Measurements from ENCODE around the gene DSCAM. TPM values are rescaled to one million over a fixed set of nuclear protein-coding genes. Genes with fewer than 3 reads are reported as not detected.

Gene DSCAM
- total and polyA plus RNA-seq, 10 of the 15 experiments (the other 5 are each of a cell fraction or from before 2014, with no cell fraction given): not detected

DNA sequence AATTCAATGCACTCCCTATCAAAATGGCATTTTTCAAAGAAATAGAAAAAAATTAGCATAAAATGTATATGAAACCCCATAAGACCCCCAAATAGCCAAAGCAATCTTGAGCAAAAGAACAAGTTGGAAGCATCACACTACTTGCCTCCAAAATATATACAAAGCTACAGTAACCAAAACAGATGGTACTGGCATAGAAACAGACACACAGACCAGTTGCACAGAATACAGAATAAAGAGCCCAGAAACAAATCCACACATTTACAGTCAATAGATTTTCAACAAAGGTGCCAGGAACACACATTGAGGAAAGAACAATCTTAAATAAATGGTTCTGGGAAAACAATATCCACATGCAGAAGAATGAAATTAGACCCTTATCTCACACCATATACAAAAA, 350.8 kb downstream of the DSCAM start:
- H2AFZ ChIP-seq (ENCODE audit: control insufficient read depth, low read depth, low read length): no peak overlapping the region
- H3K9ac ChIP-seq (ENCODE audit: control insufficient read depth, insufficient read depth, low read length): no peak overlapping the region
- ChIA-PET RAD21 (ENCODE audit: unreplicated experiment) (no interaction called here), SMC1A (ENCODE audit: uncharacterized antibody, unreplicated experiment) (no interaction called here), CTCF (no interaction called here), POLR2A (no interaction called here)
- no TSS peak for BruUV-seq (replicated peaks)
- H3K4me2 ChIP-seq (ENCODE audit: control insufficient read depth, insufficient read depth): no peak overlapping the region
- H3K27me3 ChIP-seq (replicated peaks in 1 of 2; ENCODE audit: control insufficient read depth in 2 of 2, insufficient read depth in 2 of 2, low read length in 1 of 2): no peaks in the 10 kb centered on the region
- H3K27ac ChIP-seq (ENCODE audit: control insufficient read depth, insufficient read depth): no peak overlapping the region
- intact Hi-C loops (cut with micrococcal nuclease; ENCODE audit: unreplicated experiment): no loop called here
- H3K79me2 ChIP-seq (ENCODE audit: control insufficient read depth, insufficient read depth, low read length): no peaks in the 10 kb centered on the region
- H3K9me3 ChIP-seq (replicated peaks; ENCODE audit: control insufficient read depth, insufficient read depth, low read length): no peaks in the 10 kb centered on the region
- in situ Hi-C loops (cut with MboI): no loop called here
- no peak for TF ChIP-seq TCF3 (IDR thresholded peaks at IDR 0.05; ENCODE audit: borderline replicate concordance, insufficient read depth, low read depth, low read length)
- no peak for TF ChIP-seq STAT3 (IDR thresholded peaks at IDR 0.05; ENCODE audit: low read depth, low read length)
- ATAC-seq: no peak
- no peaks in the 10 kb centered on the region for H4K20me1 ChIP-seq (ENCODE audit: control insufficient read depth, insufficient read depth)
- DNase-seq (ENCODE audit: low read depth, low spot score): no peak
- H3K4me3 ChIP-seq: no peak overlapping the region
- H3K4me1 ChIP-seq (ENCODE audit: control insufficient read depth, insufficient read depth, low read length): no peaks in the 10 kb centered on the region
- no peaks in the 10 kb centered on the region for H3K36me3 ChIP-seq (ENCODE audit: control insufficient read depth in 2 of 2, insufficient read depth in 2 of 2, low read length in 1 of 2)
- no peak for FAIRE-seq

DNA sequence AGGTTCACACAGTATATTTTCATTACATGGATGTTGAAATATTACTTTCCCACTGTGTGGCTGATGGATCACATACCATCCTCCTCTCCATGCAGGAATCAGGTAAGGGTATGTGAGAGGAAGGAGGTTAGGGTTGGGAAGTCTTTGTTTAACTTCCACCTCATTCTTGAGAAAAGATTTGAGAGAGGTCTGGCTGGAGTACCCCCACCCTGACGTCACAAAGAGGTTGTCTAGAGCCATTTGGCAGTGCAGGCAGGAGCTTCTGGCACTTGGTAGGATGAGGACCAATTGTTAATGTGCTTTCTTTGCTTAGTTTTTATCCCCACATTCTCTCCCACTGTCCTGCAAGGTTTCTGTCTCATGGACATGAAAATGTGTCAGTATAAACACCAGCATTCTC, 356.6 kb downstream of the DSCAM start:
- Histone ChIP-seq H3K4me1 (ENCODE audit: control insufficient read depth, insufficient read depth, low read length) (no peaks in the 10 kb centered on the region), H4K20me1 (ENCODE audit: control insufficient read depth, insufficient read depth) (no peaks in the 10 kb centered on the region), H2AFZ (ENCODE audit: control insufficient read depth, low read depth, low read length) (no peak overlapping the region), H3K27me3 (replicated peaks in 1 of 2; ENCODE audit: control insufficient read depth in 2 of 2, insufficient read depth in 2 of 2, low read length in 1 of 2) (no peaks in the 10 kb centered on the region), H3K27ac (ENCODE audit: control insufficient read depth, insufficient read depth) (no peak overlapping the region), H3K4me2 (ENCODE audit: control insufficient read depth, insufficient read depth) (no peak overlapping the region), H3K4me3 (no peak overlapping the region), H3K36me3 (ENCODE audit: control insufficient read depth in 2 of 2, insufficient read depth in 2 of 2, low read length in 1 of 2) (no peaks in the 10 kb centered on the region), H3K79me2 (ENCODE audit: control insufficient read depth, insufficient read depth, low read length) (no peaks in the 10 kb centered on the region), H3K9me3 (replicated peaks; ENCODE audit: control insufficient read depth, insufficient read depth, low read length) (no peaks in the 10 kb centered on the region; the same call in 2 of the 3 replicates), H3K9ac (ENCODE audit: control insufficient read depth, insufficient read depth, low read length) (no peak overlapping the region)
- in situ Hi-C loops (cut with MboI) (no loop called here), intact Hi-C loops (cut with micrococcal nuclease; ENCODE audit: unreplicated experiment) (no loop called here)
- ChIA-PET POLR2A (no interaction called here), SMC1A (ENCODE audit: uncharacterized antibody, unreplicated experiment) (no interaction called here), CTCF (no interaction called here), RAD21 (ENCODE audit: unreplicated experiment) (no interaction called here)
- DNase-seq (ENCODE audit: low read depth, low spot score) (no peak), ATAC-seq (no peak), FAIRE-seq (no peak)
- BruUV-seq (replicated peaks): no TSS peak
- WGBS (ENCODE audit: insufficient coverage, insufficient replicate concordance, low lambda C conversion rate, missing lambda C conversion rate): 0% methylated on average over 1 of the region's 1 CpG
- no peak for TF ChIP-seq POLR2AphosphoS5 (IDR thresholded peaks at IDR 0.05; ENCODE audit: low read length)
- TF ChIP-seq, protein P1, sequence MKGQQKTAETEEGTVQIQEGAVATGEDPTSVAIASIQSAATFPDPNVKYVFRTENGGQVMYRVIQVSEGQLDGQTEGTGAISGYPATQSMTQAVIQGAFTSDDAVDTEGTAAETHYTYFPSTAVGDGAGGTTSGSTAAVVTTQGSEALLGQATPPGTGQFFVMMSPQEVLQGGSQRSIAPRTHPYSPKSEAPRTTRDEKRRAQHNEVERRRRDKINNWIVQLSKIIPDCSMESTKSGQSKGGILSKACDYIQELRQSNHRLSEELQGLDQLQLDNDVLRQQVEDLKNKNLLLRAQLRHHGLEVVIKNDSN (IDR thresholded peaks at IDR 0.05; ENCODE audit: borderline replicate concordance, extremely low read length, insufficient read depth, low read depth, low read length): no peak
- no peak for TF ChIP-seq ATF7 (IDR thresholded peaks at IDR 0.05; ENCODE audit: low read depth)
- no peak for TF ChIP-seq IKZF1 (conservative IDR thresholded peaks at IDR 0.05)
- no peak for TF ChIP-seq TCF7 (IDR thresholded peaks at IDR 0.05; ENCODE audit: borderline replicate concordance)
- TF ChIP-seq, protein P2, sequence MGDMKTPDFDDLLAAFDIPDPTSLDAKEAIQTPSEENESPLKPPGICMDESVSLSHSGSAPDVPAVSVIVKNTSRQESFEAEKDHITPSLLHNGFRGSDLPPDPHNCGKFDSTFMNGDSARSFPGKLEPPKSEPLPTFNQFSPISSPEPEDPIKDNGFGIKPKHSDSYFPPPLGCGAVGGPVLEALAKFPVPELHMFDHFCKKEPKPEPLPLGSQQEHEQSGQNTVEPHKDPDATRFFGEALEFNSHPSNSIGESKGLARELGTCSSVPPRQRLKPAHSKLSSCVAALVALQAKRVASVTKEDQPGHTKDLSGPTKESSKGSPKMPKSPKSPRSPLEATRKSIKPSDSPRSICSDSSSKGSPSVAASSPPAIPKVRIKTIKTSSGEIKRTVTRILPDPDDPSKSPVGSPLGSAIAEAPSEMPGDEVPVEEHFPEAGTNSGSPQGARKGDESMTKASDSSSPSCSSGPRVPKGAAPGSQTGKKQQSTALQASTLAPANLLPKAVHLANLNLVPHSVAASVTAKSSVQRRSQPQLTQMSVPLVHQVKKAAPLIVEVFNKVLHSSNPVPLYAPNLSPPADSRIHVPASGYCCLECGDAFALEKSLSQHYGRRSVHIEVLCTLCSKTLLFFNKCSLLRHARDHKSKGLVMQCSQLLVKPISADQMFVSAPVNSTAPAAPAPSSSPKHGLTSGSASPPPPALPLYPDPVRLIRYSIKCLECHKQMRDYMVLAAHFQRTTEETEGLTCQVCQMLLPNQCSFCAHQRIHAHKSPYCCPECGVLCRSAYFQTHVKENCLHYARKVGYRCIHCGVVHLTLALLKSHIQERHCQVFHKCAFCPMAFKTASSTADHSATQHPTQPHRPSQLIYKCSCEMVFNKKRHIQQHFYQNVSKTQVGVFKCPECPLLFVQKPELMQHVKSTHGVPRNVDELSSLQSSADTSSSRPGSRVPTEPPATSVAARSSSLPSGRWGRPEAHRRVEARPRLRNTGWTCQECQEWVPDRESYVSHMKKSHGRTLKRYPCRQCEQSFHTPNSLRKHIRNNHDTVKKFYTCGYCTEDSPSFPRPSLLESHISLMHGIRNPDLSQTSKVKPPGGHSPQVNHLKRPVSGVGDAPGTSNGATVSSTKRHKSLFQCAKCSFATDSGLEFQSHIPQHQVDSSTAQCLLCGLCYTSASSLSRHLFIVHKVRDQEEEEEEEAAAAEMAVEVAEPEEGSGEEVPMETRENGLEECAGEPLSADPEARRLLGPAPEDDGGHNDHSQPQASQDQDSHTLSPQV (IDR thresholded peaks at IDR 0.05): no peak
- no peak for TF ChIP-seq CHD2 (IDR thresholded peaks at IDR 0.05; ENCODE audit: borderline replicate concordance, low read depth, low read length)
- TF ChIP-seq, protein P3, sequence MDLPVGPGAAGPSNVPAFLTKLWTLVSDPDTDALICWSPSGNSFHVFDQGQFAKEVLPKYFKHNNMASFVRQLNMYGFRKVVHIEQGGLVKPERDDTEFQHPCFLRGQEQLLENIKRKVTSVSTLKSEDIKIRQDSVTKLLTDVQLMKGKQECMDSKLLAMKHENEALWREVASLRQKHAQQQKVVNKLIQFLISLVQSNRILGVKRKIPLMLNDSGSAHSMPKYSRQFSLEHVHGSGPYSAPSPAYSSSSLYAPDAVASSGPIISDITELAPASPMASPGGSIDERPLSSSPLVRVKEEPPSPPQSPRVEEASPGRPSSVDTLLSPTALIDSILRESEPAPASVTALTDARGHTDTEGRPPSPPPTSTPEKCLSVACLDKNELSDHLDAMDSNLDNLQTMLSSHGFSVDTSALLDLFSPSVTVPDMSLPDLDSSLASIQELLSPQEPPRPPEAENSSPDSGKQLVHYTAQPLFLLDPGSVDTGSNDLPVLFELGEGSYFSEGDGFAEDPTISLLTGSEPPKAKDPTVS (IDR thresholded peaks at IDR 0.05; ENCODE audit: low read depth, low read length): no peak
- TF ChIP-seq MEF2A (IDR thresholded peaks at IDR 0.05; ENCODE audit: insufficient read depth, low read depth, low read length): no peak
- TF ChIP-seq ZNF274 (IDR thresholded peaks at IDR 0.05; ENCODE audit: insufficient read depth, insufficient read length): no peak
- TF ChIP-seq DPF2 (IDR thresholded peaks at IDR 0.05): no peak
- no peak for TF ChIP-seq PAX8 (IDR thresholded peaks at IDR 0.05)

Data from GM12878 (cell line).